T-cell (primary cell): ENCODE results near the gene FIGNL2. TPM values are rescaled to one million over a fixed set of nuclear protein-coding genes. Genes with fewer than 3 reads are reported as not detected.
"Not testable (repeated sequence)": the region's sequence is repeated elsewhere in the genome, so short reads cannot be mapped to it uniquely, and the experiment has no call there.

Experiments used
- ATAC-seq, 4 experiments: fragments of 200-7000 bp in 3 of 4; fragments of 150-1000 bp in 1 of 4; cut with Tn5 transposase; replicated peaks in 1 of 4; 1 replicate in 3 of 4; 2 replicates in 1 of 4; pipeline ENCODE4 v1.10.0; 2021; ENCODE audit warnings: moderate library complexity in 3 of 4, mild to moderate bottlenecking in 2 of 4, moderate number of reproducible peaks in 1 of 4
- CTCF ChIA-PET, 2 donors: fragments of 300-600 bp; sonication (Branson Sonifier 250); formaldehyde crosslinking; loops; one replicate each; lab custom pipeline; 2022; ENCODE audit warnings: antibody characterized with exemption in 2 of 2; lab: Charles Lee
- POLR2A ChIA-PET, 2 donors: fragments of 300-600 bp; sonication (Branson Sonifier 250); formaldehyde crosslinking; loops; one replicate each; lab custom pipeline; 2022; ENCODE audit warnings: antibody characterized with exemption in 2 of 2; lab: Charles Lee
- DNase-seq, 35 experiments: peaks; one replicate each; pipeline versions ENCODE4 v3.0.0 to v3.0.0-alpha.2; 2013 to 2023
- H3K27ac ChIP-seq: one replicate; pipeline ENCODE4 v1.5.1; 2013; ENCODE audit warnings: low read length
- H3K27me3 ChIP-seq, 2 experiments: replicated peaks in 1 of 2; 1 replicate in 1 of 2; 2 replicates in 1 of 2; pipeline versions ENCODE4 v1.6.1 to v1.7.0; 2013; ENCODE audit warnings: low read length in 1 of 2, mixed read lengths in 1 of 2; ENCODE audit not compliant: control insufficient read depth in 2 of 2, insufficient read depth in 2 of 2; ENCODE audit errors: extremely low read depth in 1 of 2
- H3K36me3 ChIP-seq, 2 donors: 1 replicate in 1 of 2; 2 replicates in 1 of 2; pipeline versions ENCODE4 v1.6.1 to v1.7.0; 2013; ENCODE audit warnings: low read length in 1 of 2; ENCODE audit not compliant: control insufficient read depth in 2 of 2, insufficient read depth in 1 of 2; ENCODE audit errors: extremely low read depth in 1 of 2
- H3K4me1 ChIP-seq, 2 experiments: 1 replicate in 1 of 2; 2 replicates in 1 of 2; pipeline versions ENCODE4 v1.6.1 to v1.7.0; 2013; ENCODE audit warnings: low read length in 2 of 2, mixed read lengths in 1 of 2; ENCODE audit not compliant: insufficient read depth in 2 of 2, control insufficient read depth in 1 of 2; ENCODE audit errors: extremely low read depth in 1 of 2
- H3K4me3 ChIP-seq, 2 donors: 1 replicate in 1 of 2; 2 replicates in 1 of 2; pipeline versions ENCODE4 v1.5.1 to v1.7.0; 2013; ENCODE audit warnings: mild to moderate bottlenecking in 2 of 2, low read length in 1 of 2, moderate library complexity in 1 of 2; ENCODE audit not compliant: control insufficient read depth in 1 of 2; ENCODE audit errors: extremely low read depth in 1 of 2
- H3K9me3 ChIP-seq: 2 replicates; pipeline ENCODE4 v1.7.0; 2013
- H3K27ac Mint-ChIP-seq, 2 donors: one replicate each; pipeline ENCODE4 v1.8.0; 2020 to 2021; ENCODE audit warnings: mild to moderate bottlenecking in 2 of 2, mixed read lengths in 2 of 2
- H3K27me3 Mint-ChIP-seq, 2 donors: one replicate each; pipeline ENCODE4 v1.8.0; 2021 to 2022; ENCODE audit warnings: mixed read lengths in 2 of 2
- H3K36me3 Mint-ChIP-seq: one replicate; pipeline ENCODE4 v1.8.0; 2021; ENCODE audit warnings: mixed read lengths
- H3K4me1 Mint-ChIP-seq, 3 donors: one replicate each; pipeline ENCODE4 v1.8.0; 2020 to 2022; ENCODE audit warnings: mixed read lengths in 3 of 3, mild to moderate bottlenecking in 1 of 3
- H3K4me3 Mint-ChIP-seq, 3 donors: one replicate each; pipeline ENCODE4 v1.8.0; 2020 to 2022; ENCODE audit warnings: mild to moderate bottlenecking in 3 of 3, mixed read lengths in 3 of 3, moderate library complexity in 3 of 3
- H3K9me3 Mint-ChIP-seq, 3 donors: one replicate each; pipeline ENCODE4 v1.8.0; 2020 to 2022; ENCODE audit warnings: mixed read lengths in 3 of 3
- WGBS: methylation state at CpG from one replicate; pipeline ENCODE4 v1.1.5; 2013; ENCODE audit warnings: missing lambda C conversion rate; ENCODE audit not compliant: insufficient coverage; 5-methylcytosine and 5-hydroxymethylcytosine counted together
- total RNA-seq, 35 experiments: library from RNA in 6 of 35; stranded (reverse) in 6 of 35; fragments of 120-200 nt in 1 of 35; gene quantifications; one replicate each; pipeline versions ENCODE4 v1.2.1 to v1.2.4 and lab custom pipeline; 2013 to 2026

The FIGNL2 gene
- total RNA-seq, 5 donors from 2014 or later (not counting 1 experiment from before 2014, with no cell fraction given): 1.3 to 2.0 (median 1.6) TPM

GRCh38 chr12:51886021-51886710 lies 37.6 kb upstream of the FIGNL2 start:
- H3K27me3 ChIP-seq: peaks cover 0 to 21% of the 10 kb centered on the region in 2 experiments
- POLR2A ChIA-PET: interaction anchor here (0.5 to 0.6 kb wide), 3 partner anchors 8 to 1171 kb away, joined by 3 to 7 read pairs (median 3); no protein-coding TSS in a partner anchor
- peak overlapping the region; percentile 92 to 95 for H3K27ac Mint-ChIP-seq
- no peaks in the 10 kb centered on the region for H3K9me3 ChIP-seq
- no peaks in the 10 kb centered on the region for H3K27me3 Mint-ChIP-seq
- peak overlapping the region in 1 of 2 donors; percentile 15 for H3K4me3 ChIP-seq
- WGBS: 20% methylated on average over 1 of the region's 10 CpGs
- peak overlapping the region; percentile 15 to 63 (median 18) for H3K4me3 Mint-ChIP-seq
- ATAC-seq: peak; percentile 89 to 99 (median 98)
- H3K4me1 Mint-ChIP-seq: peaks cover 8 to 19% (median 17%) of the 10 kb centered on the region in 3 donors
- H3K9me3 Mint-ChIP-seq: peaks cover 0 to 2% (median 0%) of the 10 kb centered on the region in 3 donors
- peaks cover 6 to 12% of the 10 kb centered on the region in 2 experiments for H3K4me1 ChIP-seq
- H3K36me3 Mint-ChIP-seq: no peaks in the 10 kb centered on the region
- DNase-seq: peak; percentile 16 to 68 (median 32)
- CTCF ChIA-PET: interaction anchor here (0.6 to 1.5 kb wide), 4 partner anchors 12 to 120 kb away, joined by 3 to 7 read pairs (median 4); partner anchors contain the start of gene TAMALIN (in 1 of the 2)
- no peaks in the 10 kb centered on the region for H3K36me3 ChIP-seq
- H3K27ac ChIP-seq: peak overlapping the region; percentile 55

- not testable (repeated sequence) for H3K27me3 Mint-ChIP-seq, H3K9me3 Mint-ChIP-seq, ATAC-seq, DNase-seq, H3K36me3 Mint-ChIP-seq, H3K36me3 ChIP-seq, H3K9me3 ChIP-seq
- H3K4me1 Mint-ChIP-seq: peaks cover 8 to 19% (median 17%) of the 10 kb centered on the region in 3 donors
- H3K4me3 Mint-ChIP-seq: peak overlapping the region in 1 of 3 donors; percentile 63
- peak overlapping the region; percentile 92 to 95 for H3K27ac Mint-ChIP-seq
- ChIA-PET POLR2A (interaction anchor here in 1 of 2 donors (0.6 to 0.7 kb wide), 2 partner anchors 105 to 1172 kb away, joined by 3 to 6 read pairs; no protein-coding TSS in a partner anchor), CTCF (interaction anchor here (1.0 to 1.5 kb wide), 2 partner anchors 11 to 15 kb away, joined by 4 to 7 read pairs; no protein-coding TSS in a partner anchor)
- Histone ChIP-seq H3K4me1 (peaks cover 6 to 12% of the 10 kb centered on the region in 2 experiments), H3K27me3 (peaks cover 0 to 21% of the 10 kb centered on the region in 2 experiments), H3K4me3 (peak overlapping the region in 1 of 2 donors; percentile 15), H3K27ac (peak overlapping the region; percentile 55)
- WGBS: 91% methylated on average over 9 of the region's 10 CpGs
Measured at GRCh38 chr12:51885294-51886020, 36.9 kb upstream of the FIGNL2 start.

- Mint-ChIP-seq H3K27me3 (no peaks in the 10 kb centered on the region), H3K27ac (no peak overlapping the region), H3K4me1 (peaks cover 8 to 19% (median 17%) of the 10 kb centered on the region in 3 donors), H3K9me3 (peaks cover 0 to 2% (median 0%) of the 10 kb centered on the region in 3 donors), H3K4me3 (no peak overlapping the region), H3K36me3 (no peaks in the 10 kb centered on the region)
- Histone ChIP-seq H3K4me3 (no peak overlapping the region), H3K27me3 (peaks cover 0 to 17% of the 10 kb centered on the region in 2 experiments), H3K36me3 (no peaks in the 10 kb centered on the region), H3K9me3 (no peaks in the 10 kb centered on the region), H3K4me1 (peaks cover 6 to 12% of the 10 kb centered on the region in 2 experiments), H3K27ac (no peak overlapping the region)
- DNase-seq: no peak
- ChIA-PET CTCF (no interaction called here), POLR2A (no interaction called here)
- WGBS: 90% methylated on average over 6 of the region's 11 CpGs
- ATAC-seq: no peak
Measured at GRCh38 chr12:51884676-51885229, 36.2 kb upstream of the FIGNL2 start.

- no peak for ATAC-seq
- ChIA-PET POLR2A (no interaction called here), CTCF (no interaction called here)
- Mint-ChIP-seq H3K27me3 (peaks cover 0 to 2% of the 10 kb centered on the region in 2 donors), H3K4me1 (peaks cover 8 to 19% (median 17%) of the 10 kb centered on the region in 3 donors), H3K4me3 (no peak overlapping the region), H3K9me3 (peaks cover 0 to 2% (median 0%) of the 10 kb centered on the region in 3 donors), H3K27ac (peak overlapping the region in 1 of 2 donors; percentile 32), H3K36me3 (no peaks in the 10 kb centered on the region)
- no peak overlapping the region for H3K4me3 ChIP-seq
- 83% methylated on average over 1 of the region's 4 CpGs for WGBS
- H3K9me3 ChIP-seq: no peaks in the 10 kb centered on the region
- no peak overlapping the region for H3K27ac ChIP-seq
- H3K36me3 ChIP-seq: no peaks in the 10 kb centered on the region
- peaks cover 0 to 11% of the 10 kb centered on the region in 2 experiments for H3K27me3 ChIP-seq
- no peak for DNase-seq
- peaks cover 6 to 12% of the 10 kb centered on the region in 2 experiments for H3K4me1 ChIP-seq
Measured at GRCh38 chr12:51883998-51884675, 35.6 kb upstream of the FIGNL2 start.

- Mint-ChIP-seq H3K4me3 (no peak overlapping the region), H3K27ac (no peak overlapping the region), H3K9me3 (peaks cover 0 to 2% (median 0%) of the 10 kb centered on the region in 3 donors), H3K36me3 (no peaks in the 10 kb centered on the region), H3K27me3 (peaks cover 0 to 3% of the 10 kb centered on the region in 2 donors), H3K4me1 (peaks cover 8 to 19% (median 17%) of the 10 kb centered on the region in 3 donors)
- ATAC-seq (no peak), DNase-seq (no peak)
- no peaks in the 10 kb centered on the region for H3K36me3 ChIP-seq
- H3K4me1 ChIP-seq: peaks cover 6 to 12% of the 10 kb centered on the region in 2 experiments
- no peak overlapping the region for H3K27ac ChIP-seq
- ChIA-PET POLR2A (no interaction called here), CTCF (no interaction called here)
- H3K9me3 ChIP-seq: no peaks in the 10 kb centered on the region
- H3K4me3 ChIP-seq: no peak overlapping the region
- no CpG with 5 or more reads among the region's 1 CpG for WGBS
- peaks cover 0 to 4% of the 10 kb centered on the region in 2 experiments for H3K27me3 ChIP-seq
Measured at GRCh38 chr12:51883295-51883694, 34.8 kb upstream of the FIGNL2 start.
